Bronchial epithelial cell (primary cell): ENCODE data around the gene DDX6. TPM values are rescaled to one million over a fixed set of nuclear protein-coding genes. Genes with fewer than 3 reads are reported as not detected.

ENCODE experiments used
- DNase-seq: peaks from one replicate; pipeline ENCODE4 v3.0.0-alpha.2; 2010; ENCODE audit warnings: low read depth
- FAIRE-seq: peaks from 2 replicates; lab custom pipeline; 2011; peaks lifted over from hg19 to GRCh38; lab: Jason Lieb, UNC
- H3K27me3 ChIP-seq: 2 replicates; pipeline ENCODE4 v1.5.1; 2011; ENCODE audit warnings: low read length; ENCODE audit not compliant: control insufficient read depth, insufficient read depth
- H3K36me3 ChIP-seq: 2 replicates; pipeline ENCODE4 v1.5.1; 2011; ENCODE audit warnings: low read length; ENCODE audit not compliant: control insufficient read depth, insufficient read depth
- H3K4me3 ChIP-seq: 2 replicates; pipeline ENCODE4 v1.5.1; 2011; ENCODE audit warnings: mild to moderate bottlenecking, low read depth, low read length, control low read depth
- total RNA-seq: library from RNA; depleted of rRNA; stranded (reverse); fragments of >200 nt; gene quantifications from 2 replicates; pipeline ENCODE4 v1.2.1, GENCODE V29; 2014
- TF ChIP-seq, protein P1 (sequence below): IDR thresholded peaks from 2 replicates; pipeline ENCODE4 v1.5.1; 2011; ENCODE audit warnings: mild to moderate bottlenecking, moderate library complexity, low read length, control low read depth, inconsistent platforms; ENCODE audit not compliant: insufficient read depth, severe bottlenecking

Gene DDX6
- total RNA-seq, 1 donor from 2014 or later, result 87.9 TPM

DNA sequence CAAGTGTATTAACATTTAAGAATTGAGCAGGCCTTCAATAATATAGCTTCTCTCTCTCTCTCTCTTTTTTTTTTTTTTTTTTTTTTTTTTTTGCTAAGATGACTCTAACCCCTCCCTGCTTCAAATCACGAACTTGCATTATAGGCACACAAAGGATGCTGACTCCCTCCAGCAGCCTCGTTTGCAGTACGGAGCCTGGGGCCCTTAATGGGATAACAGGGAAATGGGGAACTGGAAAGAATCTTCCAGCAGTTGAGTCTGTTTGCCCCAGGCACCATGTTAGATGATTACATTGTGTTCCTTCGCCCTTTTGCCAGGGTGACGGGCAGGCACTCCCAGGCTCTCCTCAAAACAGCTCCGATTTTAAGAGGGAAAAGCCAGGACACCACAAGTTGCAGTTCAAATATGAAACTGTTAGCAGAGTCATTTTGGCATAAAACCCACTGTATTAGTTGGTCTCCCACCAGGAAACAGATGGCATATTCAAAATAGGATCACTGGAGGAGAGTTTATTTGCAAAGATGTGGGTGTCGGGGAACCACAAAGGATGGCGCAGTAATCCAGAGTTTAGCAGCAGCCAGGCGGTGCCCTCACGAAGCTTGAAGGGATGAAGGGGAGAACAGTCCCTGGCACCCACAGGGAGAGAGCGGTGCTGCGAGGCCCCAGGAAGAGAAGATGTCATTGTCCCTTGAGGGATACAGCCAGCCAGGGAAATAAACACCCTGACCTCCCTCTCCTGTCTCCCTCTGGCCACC is 85.0 kb downstream of the DDX6 start:
- FAIRE-seq (no peak), DNase-seq (no peak)
- no peaks in the 10 kb centered on the region for H3K27me3 ChIP-seq
- no peak overlapping the region for H3K4me3 ChIP-seq
- TF ChIP-seq, protein P1, sequence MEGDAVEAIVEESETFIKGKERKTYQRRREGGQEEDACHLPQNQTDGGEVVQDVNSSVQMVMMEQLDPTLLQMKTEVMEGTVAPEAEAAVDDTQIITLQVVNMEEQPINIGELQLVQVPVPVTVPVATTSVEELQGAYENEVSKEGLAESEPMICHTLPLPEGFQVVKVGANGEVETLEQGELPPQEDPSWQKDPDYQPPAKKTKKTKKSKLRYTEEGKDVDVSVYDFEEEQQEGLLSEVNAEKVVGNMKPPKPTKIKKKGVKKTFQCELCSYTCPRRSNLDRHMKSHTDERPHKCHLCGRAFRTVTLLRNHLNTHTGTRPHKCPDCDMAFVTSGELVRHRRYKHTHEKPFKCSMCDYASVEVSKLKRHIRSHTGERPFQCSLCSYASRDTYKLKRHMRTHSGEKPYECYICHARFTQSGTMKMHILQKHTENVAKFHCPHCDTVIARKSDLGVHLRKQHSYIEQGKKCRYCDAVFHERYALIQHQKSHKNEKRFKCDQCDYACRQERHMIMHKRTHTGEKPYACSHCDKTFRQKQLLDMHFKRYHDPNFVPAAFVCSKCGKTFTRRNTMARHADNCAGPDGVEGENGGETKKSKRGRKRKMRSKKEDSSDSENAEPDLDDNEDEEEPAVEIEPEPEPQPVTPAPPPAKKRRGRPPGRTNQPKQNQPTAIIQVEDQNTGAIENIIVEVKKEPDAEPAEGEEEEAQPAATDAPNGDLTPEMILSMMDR, result no peak
- H3K36me3 ChIP-seq, result no peaks in the 10 kb centered on the region

DNA sequence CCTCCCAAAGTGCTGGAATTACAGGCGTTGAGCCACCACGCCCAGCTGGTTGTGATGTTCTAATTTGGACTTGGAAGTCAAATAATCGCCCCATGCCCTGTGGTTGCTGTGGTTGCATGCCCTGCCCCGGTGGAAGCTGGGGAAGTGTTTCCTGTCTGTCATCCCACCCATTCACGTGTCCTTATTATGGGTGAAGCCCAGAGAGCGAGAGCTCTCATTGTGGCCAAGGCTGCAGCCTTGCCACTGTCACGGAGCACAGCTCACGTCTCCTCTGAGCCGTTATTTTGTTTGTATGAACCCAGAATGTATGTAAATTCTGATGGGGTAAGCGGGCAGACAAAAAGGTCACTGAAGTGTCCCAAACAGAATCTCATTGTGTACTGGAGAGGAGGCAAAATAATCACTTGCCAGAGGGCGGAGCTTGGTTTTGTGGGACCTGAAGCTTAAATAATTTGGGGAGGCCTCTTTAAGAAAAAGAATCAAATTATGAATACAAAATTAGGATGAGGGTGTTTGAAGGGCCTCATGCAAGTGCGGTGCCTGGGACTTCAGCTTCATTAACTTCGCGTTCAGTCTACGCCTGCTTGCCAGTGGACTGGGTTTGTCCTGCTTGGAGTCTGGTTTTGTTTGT is 85.7 kb downstream of the DDX6 start:
- Histone ChIP-seq H3K27me3 (no peaks in the 10 kb centered on the region), H3K4me3 (no peak overlapping the region), H3K36me3 (no peaks in the 10 kb centered on the region)
- DNase-seq (no peak), FAIRE-seq (no peak)
- TF ChIP-seq, protein P1, result no peak

DNA sequence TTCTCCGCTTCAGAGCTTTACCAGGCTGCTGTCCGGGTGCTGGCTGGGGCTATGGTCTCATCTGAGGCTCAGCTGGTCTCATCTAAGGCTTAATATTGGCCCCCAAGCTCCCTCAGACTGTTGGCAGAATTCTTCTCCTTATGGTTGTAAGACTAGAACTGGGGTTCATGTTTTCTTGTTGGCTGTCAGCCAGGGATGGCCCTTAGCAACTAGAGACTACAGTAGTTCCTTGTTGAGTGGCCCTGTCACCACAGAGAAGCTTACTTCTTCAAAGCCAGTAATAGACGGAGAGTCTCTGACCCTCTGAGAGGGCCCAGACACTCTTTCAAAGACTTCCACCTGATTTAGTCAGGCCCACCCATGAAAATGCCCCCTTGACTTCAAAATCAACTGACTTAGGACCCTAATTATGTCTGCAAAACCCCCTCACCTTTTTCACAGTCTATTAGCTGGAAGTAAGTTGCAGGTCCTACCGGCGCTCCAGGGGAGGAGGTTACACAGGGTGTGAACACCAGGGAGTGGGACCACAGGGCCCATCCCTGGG is 87.3 kb downstream of the DDX6 start:
- Histone ChIP-seq H3K27me3 (no peaks in the 10 kb centered on the region), H3K4me3 (no peak overlapping the region), H3K36me3 (no peaks in the 10 kb centered on the region)
- FAIRE-seq (no peak), DNase-seq (no peak)
- TF ChIP-seq, protein P1, result no peak

DNA sequence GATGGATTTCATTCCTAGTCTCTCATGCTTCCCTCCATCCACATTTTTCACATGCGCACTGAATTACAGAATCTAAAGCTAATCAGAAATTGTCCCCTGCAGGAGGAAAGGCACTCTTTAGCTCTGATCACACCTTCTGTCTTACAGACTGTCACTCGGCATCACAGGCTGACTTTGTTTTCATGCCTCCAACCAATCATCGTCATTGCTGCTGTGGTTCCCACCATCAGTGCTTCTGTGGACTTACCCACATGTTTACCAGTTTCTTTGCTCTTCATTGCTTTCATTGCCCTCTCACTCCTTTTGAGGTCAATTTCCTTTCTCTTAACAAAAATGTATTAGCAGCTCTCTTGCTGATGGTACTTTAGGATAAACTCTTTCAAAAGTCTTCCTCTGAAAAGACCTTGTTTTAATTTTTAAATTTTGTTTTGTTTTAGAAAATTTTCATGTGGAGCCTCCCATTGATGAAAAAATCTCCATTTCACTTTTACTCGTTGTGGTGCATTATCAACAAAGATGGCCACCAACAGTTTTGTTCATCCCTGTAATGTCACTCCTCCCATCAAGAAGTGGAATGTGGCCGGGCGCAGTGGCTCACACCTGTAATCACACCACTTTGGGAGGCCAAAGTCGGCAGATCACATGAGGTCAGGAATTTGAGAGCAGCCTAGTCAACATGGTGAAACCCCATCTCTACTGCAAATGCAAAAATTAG is 91.3 kb downstream of the DDX6 start:
- no peaks in the 10 kb centered on the region for H3K27me3 ChIP-seq
- H3K4me3 ChIP-seq, result no peak overlapping the region
- FAIRE-seq (no peak), DNase-seq (no peak)
- no peaks in the 10 kb centered on the region for H3K36me3 ChIP-seq
- TF ChIP-seq, protein P1, result no peak

Other genes starting within 250 kb of the DDX6 start
- 19.8 and 21.3 TPM in 2 replicates for gene IFT46, start 225.2 kb downstream of the DDX6 start, total RNA-seq
- 66.7 and 79.2 TPM in 2 replicates for gene ARCN1, start 218.8 kb downstream of the DDX6 start, total RNA-seq
- gene PHLDB1, start 183.5 kb downstream of the DDX6 start, total RNA-seq, result 13.3 and 22.6 TPM in 2 replicates
- not detected in 2 replicates for gene TREH, start 111.5 kb downstream of the DDX6 start, total RNA-seq
- not detected in 2 replicates for gene CXCR5, start 92.7 kb upstream of the DDX6 start, total RNA-seq
- gene BCL9L, start 134.8 kb upstream of the DDX6 start, total RNA-seq, result 22.6 and 38.5 TPM in 2 replicates
- 0.13 TPM in 1 of 2 replicates, not detected in the other for gene UPK2, start 165.1 kb upstream of the DDX6 start, total RNA-seq
- gene FOXR1, start 180.6 kb upstream of the DDX6 start, total RNA-seq, result not detected in 2 replicates
- 21.3 and 22.5 TPM in 2 replicates for gene CENATAC, start 207.0 kb upstream of the DDX6 start, total RNA-seq
- 529 and 1,126 TPM in 2 replicates for gene RPS25, start 227.2 kb upstream of the DDX6 start, total RNA-seq
- 115 and 123 TPM in 2 replicates for gene TRAPPC4, start 227.6 kb upstream of the DDX6 start, total RNA-seq
- gene SLC37A4, start 239.7 kb upstream of the DDX6 start, total RNA-seq, result 9.9 and 11.6 TPM in 2 replicates